Measurements from ENCODE around the gene BMP6.

BMP6 gene

DNA sequence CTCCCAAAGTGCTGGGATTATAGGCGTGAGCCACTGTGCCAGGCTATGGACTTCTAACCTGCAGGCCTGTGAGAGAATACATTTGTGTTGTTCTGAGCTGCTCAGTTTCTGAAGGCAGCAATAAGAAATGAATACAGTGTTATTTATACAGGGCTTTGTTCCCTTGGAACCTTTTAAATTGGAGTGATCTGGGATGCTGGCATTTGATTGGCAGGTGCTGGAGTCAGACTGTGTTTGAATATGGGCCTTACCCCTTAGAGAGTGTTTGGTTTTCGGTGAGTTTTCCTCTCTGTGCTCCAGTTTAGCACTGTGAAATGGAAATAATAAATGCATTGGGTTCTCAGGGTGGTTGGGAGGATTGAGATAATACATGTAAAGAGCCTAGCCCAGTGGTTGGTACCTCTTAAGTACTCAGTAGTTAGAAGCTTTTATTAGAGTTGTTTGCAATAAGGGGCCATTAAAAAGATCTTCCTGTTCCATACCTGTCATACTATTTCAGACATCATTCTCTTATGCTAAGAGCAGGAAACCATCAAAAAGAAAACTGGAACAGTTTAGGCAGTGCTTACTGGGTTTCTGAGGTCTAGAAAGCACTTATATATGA is 22.1 kb downstream of the BMP6 start:
- no peak for DNase-seq

DNA sequence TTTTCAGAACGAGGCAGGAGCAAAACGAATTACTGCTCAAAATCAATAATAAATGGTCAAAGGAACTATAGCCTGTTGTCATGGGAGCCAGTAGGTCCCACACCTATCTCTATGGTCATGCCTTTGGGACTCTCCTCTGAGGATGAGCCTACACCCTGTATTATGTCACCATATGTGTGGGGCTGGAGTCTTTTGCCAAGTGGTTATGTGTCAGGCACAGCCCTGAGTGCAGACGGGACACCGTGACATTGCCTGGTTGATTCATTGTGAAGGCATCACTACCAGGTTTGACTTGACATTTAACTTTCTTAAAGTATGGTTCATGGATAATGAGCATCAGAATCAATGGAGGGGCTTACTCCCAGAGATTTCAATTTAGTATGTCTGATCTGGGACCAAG is 23.6 kb downstream of the BMP6 start:
- no peak for DNase-seq

DNA sequence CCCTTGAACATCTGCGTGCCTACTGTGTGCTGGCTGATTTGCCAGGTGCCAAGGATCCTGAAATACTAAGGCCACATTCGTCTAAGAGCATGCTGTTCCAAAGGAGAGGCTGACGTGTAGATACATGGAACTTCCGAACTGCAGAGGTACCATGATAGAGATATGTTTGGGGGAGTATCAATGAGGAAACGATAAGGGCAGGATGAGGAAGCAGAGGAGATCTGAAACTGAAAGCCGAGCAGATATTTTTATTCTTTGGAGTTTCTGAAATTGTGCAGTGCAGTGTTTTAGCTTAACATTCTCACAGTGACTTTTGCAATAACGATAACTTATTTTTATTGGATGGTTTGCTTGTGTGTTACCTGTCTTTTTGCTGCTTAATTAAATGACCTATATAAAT is 24.3 kb downstream of the BMP6 start:
- DNase-seq, result no peak

DNA sequence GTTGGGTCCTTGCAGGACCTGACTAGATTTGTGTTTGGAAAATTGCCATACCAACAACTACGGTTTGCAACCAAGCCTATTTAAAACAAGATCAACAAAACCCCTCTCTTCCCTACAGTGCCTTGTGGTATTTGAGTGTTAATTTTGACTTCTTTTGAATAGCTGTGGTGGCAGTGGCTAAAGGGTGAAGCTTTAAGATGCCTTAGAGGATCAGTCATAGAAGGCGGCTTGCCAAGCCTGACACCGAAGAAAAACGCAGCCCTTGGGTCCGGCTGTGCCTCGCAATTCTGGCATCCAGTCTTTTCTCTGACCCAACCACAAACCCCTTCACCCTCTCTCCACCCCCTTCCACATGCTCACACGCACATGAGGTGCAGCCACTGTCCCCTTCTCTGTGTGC is 32.6 kb downstream of the BMP6 start:
- DNase-seq, result peak; percentile 15

DNA sequence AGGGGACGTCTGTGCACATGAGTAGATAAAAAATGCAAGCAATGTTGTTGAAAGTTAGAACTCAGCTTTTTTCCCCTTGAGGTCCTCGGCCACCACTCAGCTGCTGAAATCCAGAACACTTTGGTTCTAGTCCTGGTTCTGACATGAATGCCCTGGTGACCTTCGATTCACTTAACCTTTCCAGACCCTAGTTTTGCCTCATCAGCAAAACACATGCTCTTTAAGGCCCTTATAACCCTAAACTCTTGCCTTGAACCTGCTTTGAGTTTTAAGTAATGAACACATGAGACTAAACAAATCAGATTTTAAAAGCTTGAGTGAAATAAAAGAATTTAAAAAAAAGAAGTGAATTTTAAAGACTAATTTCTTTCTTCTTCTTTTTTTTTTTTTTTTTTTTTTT is 33.4 kb downstream of the BMP6 start:
- DNase-seq, result no peak

DNA sequence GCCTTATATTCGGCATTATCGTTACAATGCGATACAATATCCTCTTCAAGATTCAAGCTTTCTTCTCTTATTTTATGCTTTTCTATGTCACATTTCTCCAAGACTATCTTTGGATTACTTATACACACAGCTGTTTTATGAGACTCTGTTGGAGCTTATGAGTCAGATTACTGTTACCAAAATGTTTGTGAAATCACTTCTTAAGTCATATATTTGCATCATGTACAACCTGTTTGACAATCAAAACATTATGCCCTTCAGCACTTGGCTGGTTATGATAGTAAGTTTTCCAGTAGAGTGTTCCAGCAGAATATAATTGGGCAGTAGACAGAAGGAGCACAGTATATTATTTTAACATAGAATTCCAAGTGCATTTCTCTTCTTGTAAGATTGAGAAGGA is 35.2 kb downstream of the BMP6 start:
- DNase-seq, result no peak

DNA sequence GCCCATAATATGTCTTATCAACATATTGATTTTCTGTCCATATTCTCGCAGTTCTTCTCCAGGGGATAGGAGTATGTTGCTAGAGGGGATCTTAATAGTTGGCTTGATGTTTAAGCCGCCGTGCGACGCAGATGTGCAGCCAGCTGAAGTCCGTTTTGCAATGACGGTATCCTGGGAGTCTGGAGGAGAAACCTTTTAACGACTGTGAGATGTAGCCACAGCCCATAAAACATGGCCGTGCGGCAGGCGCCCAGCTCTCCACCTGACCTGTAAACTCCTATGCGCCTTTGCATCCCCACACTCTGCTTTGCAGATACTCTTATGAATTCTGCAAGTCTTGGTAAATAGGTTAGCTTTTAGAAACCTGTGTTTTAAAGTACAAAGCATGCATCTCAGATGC is 36.9 kb downstream of the BMP6 start:
- no peak for DNase-seq

DNA sequence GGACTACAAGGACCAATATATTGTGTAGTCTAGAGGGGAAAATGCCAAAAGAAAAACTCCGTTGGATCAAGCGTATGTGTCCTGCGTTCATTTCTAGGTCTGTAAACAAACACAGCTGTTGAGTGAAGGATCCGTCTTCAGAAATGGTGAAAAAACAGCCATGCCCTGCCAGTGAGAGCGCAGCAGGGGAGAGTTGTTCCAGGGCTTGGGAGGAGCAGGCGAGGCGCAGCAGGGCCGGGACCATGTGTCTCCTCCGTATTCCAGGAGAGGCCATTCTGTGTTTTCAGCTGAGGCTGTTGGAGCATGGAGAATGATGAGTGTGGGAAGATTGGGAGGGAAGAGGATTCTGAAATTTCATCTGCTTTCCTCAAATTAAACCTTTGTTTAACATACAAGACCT is 38.0 kb downstream of the BMP6 start:
- DNase-seq, result no peak

DNA sequence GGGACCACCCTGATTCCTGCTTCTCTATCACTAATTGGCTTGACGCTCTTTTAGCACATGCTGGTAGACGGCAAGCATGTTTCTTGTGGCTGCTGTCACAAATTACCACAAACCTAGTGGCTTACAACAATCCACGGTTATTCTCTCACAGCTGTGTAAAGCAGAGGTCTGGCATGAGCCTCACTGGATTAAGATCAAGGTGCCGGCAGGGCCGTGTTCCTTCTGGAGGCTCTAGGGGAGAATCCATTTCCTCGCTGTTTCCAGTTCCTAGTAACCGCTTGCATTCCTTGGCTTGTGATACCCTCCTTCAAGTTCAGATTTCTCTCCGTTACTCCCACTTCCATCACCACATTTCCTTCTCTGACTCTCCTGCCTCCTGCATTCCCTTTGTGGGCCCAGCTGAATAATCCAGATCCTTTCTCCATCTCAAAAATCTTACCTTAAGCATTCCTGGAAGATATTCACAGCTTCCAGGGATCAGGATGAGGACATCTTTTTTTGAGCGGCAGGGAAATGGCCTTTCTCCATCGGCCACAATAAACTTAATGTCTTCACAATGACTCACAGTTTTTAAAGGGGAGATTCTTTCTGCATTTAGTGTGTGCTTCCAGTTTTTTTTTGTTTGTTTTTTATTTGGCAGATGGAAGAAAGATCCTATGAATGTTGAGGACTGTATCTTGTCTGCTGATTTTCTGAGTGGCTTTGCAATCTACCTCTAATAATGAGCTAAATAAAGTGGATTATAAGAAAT is 39.9 kb downstream of the BMP6 start:
- no peak for DNase-seq

DNA sequence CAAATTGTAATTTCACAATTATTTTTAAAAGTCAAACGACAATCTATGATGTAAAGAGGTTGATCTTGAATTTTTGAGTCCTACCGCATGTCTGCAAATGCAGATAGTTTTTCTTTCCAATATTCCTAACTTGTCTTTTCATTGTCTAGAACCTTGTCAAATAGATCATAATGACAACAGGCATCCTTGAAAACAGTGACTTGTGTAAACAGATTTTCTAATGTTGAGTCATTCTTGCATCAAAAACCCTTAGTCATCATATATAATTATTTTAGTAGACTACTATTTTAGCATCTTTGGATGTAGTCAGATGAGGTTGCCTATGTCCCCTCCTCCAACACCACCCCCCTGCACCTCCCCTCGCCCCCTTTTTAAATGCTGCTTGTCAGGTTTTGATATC is 43.8 kb downstream of the BMP6 start:
- no peak for DNase-seq

DNA sequence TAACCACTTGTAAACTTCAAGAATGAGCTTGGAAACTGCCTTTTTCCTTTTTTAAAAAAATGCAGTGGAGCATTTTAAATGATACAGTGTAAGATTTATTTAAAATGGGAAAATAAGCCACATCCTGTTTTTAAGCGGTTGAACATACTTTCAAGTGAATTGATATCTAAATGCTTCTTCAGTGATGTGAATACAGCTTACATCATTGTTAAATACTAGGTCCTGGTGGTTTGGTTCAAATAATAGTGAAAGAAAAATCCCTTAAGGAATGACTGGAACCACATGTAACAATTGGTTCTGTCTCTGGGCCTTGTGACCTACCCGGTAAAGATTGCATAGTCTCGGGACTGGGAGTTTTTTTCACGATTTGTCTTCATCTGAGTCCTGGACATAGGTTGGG is 44.2 kb downstream of the BMP6 start:
- no peak for DNase-seq

DNA sequence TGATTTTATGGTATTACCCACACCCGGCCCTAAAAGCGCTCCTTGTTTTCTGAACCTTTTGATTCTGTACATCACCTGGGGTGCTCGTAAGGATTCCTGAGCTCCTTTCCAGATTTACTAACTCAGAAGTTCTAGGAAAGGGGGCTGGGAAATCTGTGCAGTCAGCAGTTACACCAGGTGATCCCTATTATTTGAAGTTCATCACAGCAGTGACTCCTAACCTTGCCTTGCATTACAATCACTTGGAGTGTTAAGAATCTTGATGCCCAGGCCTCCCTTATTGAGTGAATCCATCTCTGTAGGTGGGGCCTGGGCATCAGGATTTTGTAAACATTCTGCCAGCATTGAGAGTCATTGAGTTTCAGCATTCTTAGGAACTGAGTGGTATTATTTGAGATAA is 44.7 kb downstream of the BMP6 start:
- no peak for DNase-seq

DNA sequence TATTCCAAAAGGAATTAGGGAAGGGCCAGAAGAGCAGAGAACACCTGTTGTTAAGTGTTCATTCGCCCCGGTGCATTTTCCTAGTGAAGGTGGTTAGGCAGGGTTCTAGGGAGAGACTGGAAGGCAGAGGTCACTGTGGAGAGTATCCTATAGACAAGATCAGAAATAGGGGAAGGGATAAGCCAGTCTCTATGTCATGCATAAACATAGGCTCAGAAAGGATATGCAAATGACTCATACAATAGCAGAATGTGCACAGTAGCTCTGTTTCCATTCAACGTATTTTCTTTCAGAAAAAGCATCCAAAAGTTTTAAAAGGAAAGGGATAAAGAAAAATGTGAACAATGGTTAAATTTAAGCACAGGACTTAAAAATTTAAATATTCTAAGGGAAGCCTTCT is 47.4 kb downstream of the BMP6 start:
- DNase-seq, result no peak

DNA sequence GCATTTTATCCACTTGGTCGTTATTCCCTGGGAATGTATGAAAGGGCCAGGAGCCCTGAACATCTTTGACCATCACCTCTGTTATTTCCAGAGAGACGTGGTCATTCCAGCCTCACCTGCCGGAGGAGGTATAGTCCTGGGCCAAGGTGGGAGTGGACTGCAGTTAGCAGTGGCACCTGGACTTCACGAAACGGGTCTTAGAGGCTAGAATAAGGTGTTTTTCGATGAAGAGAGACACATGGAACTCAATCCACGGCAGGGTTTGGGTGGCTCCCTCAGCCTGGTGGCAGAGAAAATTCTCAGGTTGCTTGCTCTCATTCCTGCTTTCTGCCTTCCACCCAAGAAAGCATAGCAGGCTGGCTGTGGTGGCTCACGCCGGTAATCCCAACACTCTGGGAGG is 48.0 kb downstream of the BMP6 start:
- no peak for DNase-seq

DNA sequence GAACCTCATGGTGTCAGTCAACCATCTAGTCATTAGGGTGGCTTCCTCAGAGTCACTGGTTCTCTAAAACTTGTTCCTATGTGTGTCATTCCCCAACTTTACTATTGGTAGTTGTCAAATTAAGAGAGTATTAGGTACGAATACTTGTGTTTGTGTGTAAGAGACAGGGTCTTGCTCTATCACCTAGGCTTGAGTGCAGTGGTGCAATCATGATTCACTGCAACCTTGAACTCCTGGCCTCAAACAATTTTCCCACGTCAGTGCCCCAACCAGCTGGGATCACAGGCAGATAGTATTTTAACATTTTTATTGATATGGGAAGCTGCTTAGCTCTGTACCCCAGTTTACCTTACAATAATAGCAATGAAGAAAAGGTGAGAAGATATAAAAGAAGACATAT is 50.6 kb downstream of the BMP6 start:
- DNase-seq, result no peak

DNA sequence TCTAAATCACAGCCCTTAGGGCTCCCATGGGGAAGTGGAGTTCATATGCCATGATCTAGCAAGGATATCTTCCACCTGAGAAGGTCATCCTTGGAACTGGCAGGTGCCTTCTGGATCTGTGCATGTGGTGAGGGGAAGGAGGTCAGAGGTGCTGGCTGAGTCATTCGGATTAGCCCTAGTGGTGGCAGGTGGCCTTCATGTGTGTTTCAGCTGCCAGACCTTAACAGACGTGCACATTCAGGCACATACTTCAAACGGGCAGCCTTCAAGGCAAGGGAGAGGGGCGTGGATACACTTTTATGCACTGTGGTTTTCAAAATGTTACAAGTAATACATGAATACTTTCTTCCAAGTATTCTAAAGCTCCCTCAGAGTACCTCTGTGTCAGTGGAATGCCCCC is 51.2 kb downstream of the BMP6 start:
- DNase-seq, result no peak

DNA sequence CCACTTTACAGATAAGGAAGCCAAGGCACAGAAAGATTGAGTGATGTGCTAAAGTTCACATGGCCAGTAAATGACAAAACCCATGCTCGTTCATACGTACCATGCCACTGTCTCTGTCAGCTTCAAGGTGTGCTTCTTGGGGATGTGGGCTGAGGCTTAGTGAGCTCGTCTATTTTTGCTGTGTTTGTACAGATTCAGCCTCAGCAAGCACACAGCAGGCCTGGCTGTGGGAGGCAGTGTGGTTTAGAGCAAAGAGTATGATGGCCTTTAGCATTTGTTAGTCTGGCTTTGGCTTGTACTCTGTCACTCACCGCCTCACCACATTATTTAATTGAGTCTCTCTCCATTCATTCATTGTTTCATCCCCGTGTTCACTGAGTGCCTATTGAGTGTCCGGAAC is 55.3 kb downstream of the BMP6 start:
- no peak for DNase-seq

DNA sequence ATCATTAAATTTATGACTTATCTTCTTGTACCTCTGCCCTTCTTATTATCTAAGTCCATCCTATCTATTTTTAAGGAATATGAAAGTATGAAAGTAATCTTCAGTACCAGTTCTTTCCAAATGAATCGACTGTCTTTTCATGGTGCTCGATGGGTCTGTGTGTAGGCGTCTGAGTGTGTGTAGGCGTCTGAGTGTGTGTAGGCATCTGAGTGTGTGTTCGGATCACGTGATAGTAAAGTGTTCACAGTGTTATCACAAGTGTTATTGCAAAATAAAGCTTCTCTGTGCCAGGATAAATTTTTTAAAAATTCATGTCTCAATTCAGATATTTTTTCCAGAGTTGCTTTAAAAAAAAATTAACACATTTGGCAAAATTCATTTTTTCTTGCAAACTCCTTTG is 58.3 kb downstream of the BMP6 start:
- DNase-seq, result no peak

DNA sequence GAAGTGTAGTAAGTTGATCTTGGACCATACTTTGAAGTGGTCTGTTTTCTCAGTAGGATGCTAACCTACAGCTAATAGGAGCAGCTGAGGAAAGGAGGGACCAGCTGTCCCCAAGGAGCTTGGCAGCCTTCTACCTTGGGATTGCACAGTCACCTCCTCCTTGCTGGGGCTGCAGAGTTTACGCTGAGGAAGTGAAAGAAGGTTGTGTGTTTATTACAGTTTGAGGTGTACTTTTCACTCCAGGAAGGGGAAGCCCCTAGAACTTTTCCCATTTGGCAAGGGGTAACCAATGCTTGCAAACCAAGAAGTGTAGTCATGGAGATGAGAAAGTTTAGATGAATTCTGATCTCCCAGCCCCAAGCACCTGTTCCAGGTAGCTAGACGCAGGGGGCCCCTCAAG is 58.8 kb downstream of the BMP6 start:
- no peak for DNase-seq

DNA sequence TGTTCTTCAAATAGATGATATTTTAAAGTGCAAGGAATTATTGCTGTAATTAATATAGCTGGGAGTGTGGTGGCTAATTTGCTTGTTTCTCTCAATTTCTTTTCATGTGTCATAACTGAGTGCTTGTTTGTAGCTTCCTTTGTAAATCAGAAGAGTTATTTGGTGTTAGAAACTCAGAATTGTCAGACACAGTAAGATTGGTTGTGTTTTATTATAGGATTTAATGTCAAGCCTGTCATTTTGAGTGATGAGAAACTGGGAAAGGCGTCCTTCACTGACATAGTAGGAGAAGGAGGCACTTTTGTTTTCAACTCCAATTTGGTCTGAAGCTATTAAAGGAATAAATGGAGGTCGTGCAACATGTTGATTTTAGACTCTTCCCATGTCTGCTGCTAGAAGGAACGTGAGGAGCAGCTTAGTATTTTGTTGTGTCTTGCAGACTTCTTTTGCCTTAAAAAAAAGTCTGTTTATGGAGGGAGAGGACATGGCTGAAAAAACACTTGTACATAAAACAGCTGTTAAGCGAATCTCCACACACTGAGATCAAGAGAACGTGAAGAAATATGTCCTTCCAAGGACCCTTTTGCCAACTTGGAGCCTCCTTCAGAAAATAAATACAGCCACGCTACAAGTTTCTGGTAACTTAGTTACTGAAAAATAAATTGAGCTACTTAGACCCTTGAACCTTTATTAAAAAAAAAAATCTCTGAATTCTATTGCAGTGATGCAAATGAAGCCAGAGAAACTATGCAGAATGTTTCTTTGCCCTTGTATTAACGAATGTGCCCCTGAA is 59.5 kb downstream of the BMP6 start:
- no peak for DNase-seq

DNA sequence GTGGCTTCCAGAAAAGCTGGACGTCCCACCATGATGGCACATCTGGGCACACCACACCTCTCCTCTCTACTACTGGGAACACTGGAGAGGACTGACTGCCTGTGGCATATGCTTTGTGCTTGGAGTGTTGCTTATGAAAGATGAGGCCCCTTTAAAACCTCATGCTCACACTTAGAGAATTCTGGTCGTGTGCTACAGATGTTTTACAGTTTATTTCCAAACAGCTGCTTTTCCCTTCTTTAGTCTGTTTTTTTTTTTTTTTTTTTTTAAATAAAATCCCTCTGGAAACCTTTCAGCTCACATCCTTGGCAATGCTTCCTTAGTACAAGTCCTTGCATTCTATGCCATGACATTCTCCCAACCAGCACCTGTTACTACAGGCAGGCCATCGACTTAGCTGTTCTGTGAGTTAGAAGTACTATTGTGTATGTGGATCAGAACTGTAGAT is 60.3 kb downstream of the BMP6 start:
- no peak for DNase-seq

DNA sequence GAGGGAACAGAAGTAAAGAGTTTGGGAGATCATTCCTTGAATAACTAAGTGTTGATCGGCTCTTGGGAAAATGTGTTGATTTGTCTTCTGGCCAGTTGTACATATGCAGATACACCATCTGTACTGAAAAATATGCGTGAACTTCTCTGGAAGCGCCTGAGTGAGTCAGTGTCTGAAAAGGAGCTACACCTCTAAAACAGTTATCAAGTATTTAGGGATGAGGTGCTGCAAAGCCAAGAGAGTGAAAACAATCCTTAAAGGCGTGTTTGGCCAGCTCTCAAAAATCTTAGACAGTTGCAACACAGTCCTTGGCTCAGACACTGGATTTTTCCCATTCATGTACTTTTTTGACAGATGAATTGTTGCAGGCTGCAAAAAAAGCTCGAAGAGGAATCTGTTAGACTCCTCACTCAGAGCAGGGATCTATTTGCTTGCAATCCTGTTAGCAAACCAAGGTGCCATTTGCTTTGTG is 61.3 kb downstream of the BMP6 start:
- no peak for DNase-seq

DNA sequence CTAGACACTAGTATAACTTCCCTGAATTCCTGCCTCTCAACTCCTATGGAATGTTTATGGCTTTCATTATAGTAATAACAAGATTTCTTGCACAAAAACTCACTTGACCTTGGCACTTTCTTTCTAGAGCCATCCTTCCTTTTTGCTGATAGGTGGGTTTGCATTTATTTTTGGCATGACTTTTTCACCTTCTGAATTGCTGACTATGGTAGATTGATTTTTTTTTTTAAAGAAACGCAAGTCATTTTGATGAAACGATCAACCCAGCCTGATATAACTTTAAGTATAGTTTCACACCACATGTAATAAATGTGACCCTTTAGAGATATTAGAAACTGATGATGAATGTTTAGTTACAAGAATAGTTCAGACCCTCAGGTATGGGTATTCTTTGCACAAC is 61.8 kb downstream of the BMP6 start:
- no peak for DNase-seq

DNA sequence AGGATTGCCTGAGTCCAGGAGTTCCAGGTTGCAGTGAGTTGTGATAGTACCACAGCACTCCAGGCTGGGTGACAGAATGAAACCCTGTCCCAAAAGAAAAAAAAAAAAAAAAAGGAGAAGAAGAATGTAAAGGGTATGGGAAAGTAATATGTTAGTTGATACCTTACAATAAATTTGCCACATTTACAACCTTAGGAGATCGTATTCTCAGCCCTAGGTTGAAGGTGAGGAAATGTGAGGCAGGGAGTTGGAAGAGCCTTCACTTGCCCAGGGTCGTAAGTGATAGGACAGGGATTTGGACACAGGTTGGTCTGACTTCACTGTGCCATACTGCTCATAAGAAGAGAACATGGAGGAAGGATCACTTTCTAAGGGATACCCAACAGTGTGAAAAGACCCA is 68.6 kb downstream of the BMP6 start:
- DNase-seq, result no peak

All from DMS79 treated with DMSO at 0.1 percent for 48 hours (cell line).